ENCODE measurements around the gene MIGA1. TPM values are rescaled to one million over a fixed set of nuclear protein-coding genes. Genes with fewer than 3 reads are reported as not detected.

The MIGA1 gene
- total RNA-seq, 2 donors from 2014 or later, result 10.0 to 16.2 TPM

GRCh38 chr1:77888781-77889642 is 109.6 kb downstream of the MIGA1 start:
- H3K4me1 ChIP-seq, result no peaks in the 10 kb centered on the region
- TF ChIP-seq, protein P1, sequence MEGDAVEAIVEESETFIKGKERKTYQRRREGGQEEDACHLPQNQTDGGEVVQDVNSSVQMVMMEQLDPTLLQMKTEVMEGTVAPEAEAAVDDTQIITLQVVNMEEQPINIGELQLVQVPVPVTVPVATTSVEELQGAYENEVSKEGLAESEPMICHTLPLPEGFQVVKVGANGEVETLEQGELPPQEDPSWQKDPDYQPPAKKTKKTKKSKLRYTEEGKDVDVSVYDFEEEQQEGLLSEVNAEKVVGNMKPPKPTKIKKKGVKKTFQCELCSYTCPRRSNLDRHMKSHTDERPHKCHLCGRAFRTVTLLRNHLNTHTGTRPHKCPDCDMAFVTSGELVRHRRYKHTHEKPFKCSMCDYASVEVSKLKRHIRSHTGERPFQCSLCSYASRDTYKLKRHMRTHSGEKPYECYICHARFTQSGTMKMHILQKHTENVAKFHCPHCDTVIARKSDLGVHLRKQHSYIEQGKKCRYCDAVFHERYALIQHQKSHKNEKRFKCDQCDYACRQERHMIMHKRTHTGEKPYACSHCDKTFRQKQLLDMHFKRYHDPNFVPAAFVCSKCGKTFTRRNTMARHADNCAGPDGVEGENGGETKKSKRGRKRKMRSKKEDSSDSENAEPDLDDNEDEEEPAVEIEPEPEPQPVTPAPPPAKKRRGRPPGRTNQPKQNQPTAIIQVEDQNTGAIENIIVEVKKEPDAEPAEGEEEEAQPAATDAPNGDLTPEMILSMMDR (IDR thresholded peaks at IDR 0.05), result no peak
- DNase-seq, result peak; percentile 23
- no peaks in the 10 kb centered on the region for H3K27me3 ChIP-seq
- intact Hi-C loops (cut with DNase I), result loop anchor here (5.0 kb wide), 1 partner anchor 57 kb away; no protein-coding TSS in a partner anchor
- H3K4me3 ChIP-seq, result peak overlapping the region; percentile 47
- H3K27ac ChIP-seq, result peak overlapping the region; percentile 65
- peak overlapping the region; percentile 63 to 66 for H3K9ac ChIP-seq (ENCODE audit: low read depth in 2 of 2, low read length in 2 of 2)
- H3K9me3 ChIP-seq, result no peaks in the 10 kb centered on the region
- H3K36me3 ChIP-seq, result no peaks in the 10 kb centered on the region

DNA sequence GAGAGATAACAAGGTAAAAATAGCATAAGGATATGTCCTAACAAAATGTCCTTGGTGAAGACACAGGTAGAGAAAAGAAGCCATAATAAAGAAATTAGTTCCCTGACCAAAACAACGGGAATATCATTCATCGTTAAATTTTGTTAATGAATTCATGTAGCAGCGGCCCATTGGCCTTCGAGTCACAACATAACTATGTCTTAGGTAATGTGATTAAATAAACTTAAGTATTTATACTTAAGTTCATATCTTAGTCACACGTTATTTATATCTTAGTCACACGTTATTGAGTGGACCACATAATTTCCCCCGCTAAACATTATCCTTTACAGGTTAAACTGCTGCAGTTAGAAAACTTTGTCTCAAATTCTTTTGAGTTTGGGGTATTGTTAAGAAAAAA is 110.2 kb downstream of the MIGA1 start:
- H3K9me3 ChIP-seq, result no peaks in the 10 kb centered on the region
- H3K4me1 ChIP-seq, result no peaks in the 10 kb centered on the region
- intact Hi-C loops (cut with DNase I), result loop anchor here (5.0 kb wide), 1 partner anchor 57 kb away; no protein-coding TSS in a partner anchor
- H3K36me3 ChIP-seq, result no peaks in the 10 kb centered on the region
- no peaks in the 10 kb centered on the region for H3K27me3 ChIP-seq
- DNase-seq, result no peak
- peak overlapping the region; percentile 47 for H3K4me3 ChIP-seq
- TF ChIP-seq, protein P1 (IDR thresholded peaks at IDR 0.05), result no peak
- peak overlapping the region; percentile 9 for H3K27ac ChIP-seq
- H3K9ac ChIP-seq (ENCODE audit: low read depth in 2 of 2, low read length in 2 of 2), result no peak overlapping the region

- intact Hi-C loops (cut with DNase I), result no loop called here
- DNase-seq, result no peak
- Histone ChIP-seq H3K27ac (no peak overlapping the region), H3K9me3 (no peaks in the 10 kb centered on the region), H3K36me3 (no peaks in the 10 kb centered on the region), H3K9ac (ENCODE audit: low read depth in 2 of 2, low read length in 2 of 2) (no peak overlapping the region), H3K27me3 (no peaks in the 10 kb centered on the region), H3K4me1 (no peaks in the 10 kb centered on the region), H3K4me3 (no peak overlapping the region)
- TF ChIP-seq, protein P1 (IDR thresholded peaks at IDR 0.05), result no peak
Observed at GRCh38 chr1:77891200-77891599, 111.8 kb downstream of the MIGA1 start.

GRCh38 chr1:77899647-77900320 is 120.3 kb downstream of the MIGA1 start:
- no peak for DNase-seq
- intact Hi-C loops (cut with DNase I), result loop anchor here (5.0 kb wide), 1 partner anchor 67 kb away; no protein-coding TSS in a partner anchor
- no peak overlapping the region for H3K4me3 ChIP-seq
- no peaks in the 10 kb centered on the region for H3K36me3 ChIP-seq
- H3K4me1 ChIP-seq, result no peaks in the 10 kb centered on the region
- TF ChIP-seq, protein P1 (IDR thresholded peaks at IDR 0.05), result no peak
- no peaks in the 10 kb centered on the region for H3K9me3 ChIP-seq
- no peak overlapping the region for H3K27ac ChIP-seq
- no peaks in the 10 kb centered on the region for H3K27me3 ChIP-seq
- no peak overlapping the region for H3K9ac ChIP-seq (ENCODE audit: low read depth in 2 of 2, low read length in 2 of 2)

- TF ChIP-seq, protein P1 (IDR thresholded peaks at IDR 0.05), result peak; percentile 45
- Histone ChIP-seq H3K4me1 (no peaks in the 10 kb centered on the region), H3K27ac (no peak overlapping the region), H3K36me3 (no peaks in the 10 kb centered on the region), H3K4me3 (no peak overlapping the region), H3K27me3 (no peaks in the 10 kb centered on the region), H3K9me3 (no peaks in the 10 kb centered on the region), H3K9ac (ENCODE audit: low read depth in 2 of 2, low read length in 2 of 2) (no peak overlapping the region)
- intact Hi-C loops (cut with DNase I), result loop anchor here (5.0 kb wide), 1 partner anchor 68 kb away; no protein-coding TSS in a partner anchor
- peak; percentile 23 for DNase-seq
Observed at GRCh38 chr1:77900687-77901293, 121.3 kb downstream of the MIGA1 start.
